Measurements from ENCODE around the gene WDR1.

- TF ChIP-seq CTCF (IDR thresholded peaks at IDR 0.05) = no peak
- no peak for TF ChIP-seq EP300 (IDR thresholded peaks at IDR 0.05; ENCODE audit: borderline replicate concordance in 1 of 2, low read depth in 1 of 2, low read length in 1 of 2)
- no peak for TF ChIP-seq RAD21 (IDR thresholded peaks at IDR 0.05; ENCODE audit: low read length)
- TF ChIP-seq RFX5 (IDR thresholded peaks at IDR 0.05; ENCODE audit: low read length) = no peak
- TF ChIP-seq FOXM1 (IDR thresholded peaks at IDR 0.05; ENCODE audit: low read depth) = no peak
- TF ChIP-seq REST (IDR thresholded peaks at IDR 0.05; ENCODE audit: low read depth, low read length) = no peak
- TF ChIP-seq JUND (IDR thresholded peaks at IDR 0.05) = no peak
- no peak for TF ChIP-seq RXRA (IDR thresholded peaks at IDR 0.05; ENCODE audit: borderline replicate concordance, low read depth)
Observed at GRCh38 chr4:10041036-10041435, 75.6 kb downstream of the WDR1 start.

Measured in SK-N-SH (cell line).